ENCODE data around the gene MED14.

MED14 gene

GRCh38 chrX:40729598-40730584 is 5.5 kb downstream of the MED14 start:
- DNase-seq (ENCODE audit: low read depth in 2 of 2), result no peak

- DNase-seq (ENCODE audit: low read depth in 2 of 2), result no peak
Observed at GRCh38 chrX:40727581-40728252, 7.6 kb downstream of the MED14 start.

GRCh38 chrX:40727093-40727492 is 8.2 kb downstream of the MED14 start:
- no peak for DNase-seq (ENCODE audit: low read depth in 2 of 2)

GRCh38 chrX:40722930-40723329 is 12.4 kb downstream of the MED14 start:
- DNase-seq (ENCODE audit: low read depth in 2 of 2), result no peak

GRCh38 chrX:40721489-40722106 is 13.7 kb downstream of the MED14 start:
- no peak for DNase-seq (ENCODE audit: low read depth in 2 of 2)

GRCh38 chrX:40720792-40721191 is 14.6 kb downstream of the MED14 start:
- DNase-seq (ENCODE audit: low read depth in 2 of 2), result no peak

- DNase-seq (ENCODE audit: low read depth in 2 of 2), result no peak
Observed at GRCh38 chrX:40720339-40720738, 15.0 kb downstream of the MED14 start.

- no peak for DNase-seq (ENCODE audit: low read depth in 2 of 2)
Observed at GRCh38 chrX:40719731-40720130, 15.6 kb downstream of the MED14 start.

- DNase-seq (ENCODE audit: low read depth in 2 of 2), result no peak
Observed at GRCh38 chrX:40719218-40719617, 16.1 kb downstream of the MED14 start.

GRCh38 chrX:40709395-40709794 is 25.9 kb downstream of the MED14 start:
- DNase-seq (ENCODE audit: low read depth in 2 of 2), result no peak

- no peak for DNase-seq (ENCODE audit: low read depth in 2 of 2)
Observed at GRCh38 chrX:40705658-40706312, 29.6 kb downstream of the MED14 start.

GRCh38 chrX:40700640-40701342 is 34.6 kb downstream of the MED14 start:
- no peak for DNase-seq (ENCODE audit: low read depth in 2 of 2)

- DNase-seq (ENCODE audit: low read depth in 2 of 2), result no peak
Observed at GRCh38 chrX:40698851-40699250, 36.5 kb downstream of the MED14 start.

GRCh38 chrX:40694802-40695201 is 40.5 kb downstream of the MED14 start:
- DNase-seq (ENCODE audit: low read depth in 2 of 2), result no peak

- no peak for DNase-seq (ENCODE audit: low read depth in 2 of 2)
Observed at GRCh38 chrX:40688929-40689328, 46.4 kb downstream of the MED14 start.

GRCh38 chrX:40687169-40687568 is 48.2 kb downstream of the MED14 start:
- no peak for DNase-seq (ENCODE audit: low read depth in 2 of 2)

GRCh38 chrX:40685362-40685918 is 49.9 kb downstream of the MED14 start:
- DNase-seq (ENCODE audit: low read depth in 2 of 2), result no peak

- no peak for DNase-seq (ENCODE audit: low read depth in 2 of 2)
Observed at GRCh38 chrX:40684092-40684491, 51.2 kb downstream of the MED14 start.

GRCh38 chrX:40683245-40683644 is 52.1 kb downstream of the MED14 start:
- DNase-seq (ENCODE audit: low read depth in 2 of 2), result no peak

GRCh38 chrX:40671126-40671525 is 64.2 kb downstream of the MED14 start:
- no peak for DNase-seq (ENCODE audit: low read depth in 2 of 2)

Measured in stimulated activated CD8-positive, alpha-beta memory T cell treated with anti-CD3 and anti-CD28 coated beads, Interleukin-15, amount 100 ng/mL, for 4 hours (primary cell).